H1 (cell line): Measurements from ENCODE around the gene DNAJC11. TPM values are rescaled to one million over a fixed set of nuclear protein-coding genes. Genes with fewer than 3 reads are reported as not detected.

Source experiments
- BACH1 ChIP-seq: IDR thresholded peaks from 2 replicates; pipeline ENCODE4 v1.6.1; 2012; ENCODE audit warnings: low read length, improper control_type of control experiment
- BCL11A ChIP-seq, 2 experiments: IDR thresholded peaks; one replicate each; pipeline ENCODE4 v1.6.1; 2011; ENCODE audit warnings: low read depth in 2 of 2, low read length in 2 of 2, mild to moderate bottlenecking in 2 of 2
- CREB1 ChIP-seq: IDR thresholded peaks from 2 replicates; pipeline ENCODE4 v1.6.1; 2012; ENCODE audit warnings: inconsistent platforms
- GABPA ChIP-seq: IDR thresholded peaks from 2 replicates; pipeline ENCODE4 v1.6.1; 2011; ENCODE audit warnings: mild to moderate bottlenecking, low read length, moderate library complexity, borderline replicate concordance; ENCODE audit not compliant: insufficient read depth
- GTF2F1 ChIP-seq: IDR thresholded peaks from 2 replicates; pipeline ENCODE4 v1.6.1; 2012; ENCODE audit warnings: low read depth, low read length, improper control_type of control experiment, borderline replicate concordance
- MAFK ChIP-seq: IDR thresholded peaks from 2 replicates; pipeline ENCODE4 v1.6.1; 2012; ENCODE audit warnings: low read depth, mild to moderate bottlenecking, improper control_type of control experiment, low read length
- MAX ChIP-seq: IDR thresholded peaks from 2 replicates; pipeline ENCODE4 v1.6.1; 2012; ENCODE audit warnings: inconsistent platforms
- NRF1 ChIP-seq: IDR thresholded peaks from 2 replicates; pipeline ENCODE4 v1.6.1; 2011; ENCODE audit warnings: mild to moderate bottlenecking, low read depth, low read length, improper control_type of control experiment
- POLR2A ChIP-seq, 2 experiments: IDR thresholded peaks; 1 replicate in 1 of 2; 2 replicates in 1 of 2; pipeline ENCODE4 v1.6.1; 2011; ENCODE audit warnings: low read depth in 2 of 2, low read length in 2 of 2, mild to moderate bottlenecking in 2 of 2; ENCODE audit errors: control extremely low read depth in 1 of 2
- POU5F1 ChIP-seq: IDR thresholded peaks from 2 replicates; pipeline ENCODE4 v1.6.1; 2011; ENCODE audit warnings: low read depth, mild to moderate bottlenecking, low read length, moderate library complexity
- RFX5 ChIP-seq: IDR thresholded peaks from 2 replicates; pipeline ENCODE4 v1.6.1; 2011; ENCODE audit warnings: low read depth, low read length, improper control_type of control experiment, borderline replicate concordance
- SAP30 ChIP-seq: fragments of 300-600 bp; sonication (generic); IDR thresholded peaks from 2 replicates; pipeline ENCODE4 v1.7.1; 2012; ENCODE audit warnings: low read length, moderate library complexity, mild to moderate bottlenecking, inconsistent platforms; ENCODE audit not compliant: insufficient read depth, insufficient replicate concordance
- SP1 ChIP-seq: IDR thresholded peaks from 2 replicates; pipeline ENCODE4 v1.6.1; 2011; ENCODE audit warnings: low read depth, low read length
- SRF ChIP-seq: IDR thresholded peaks from 2 replicates; pipeline ENCODE4 v1.6.1; 2011; ENCODE audit warnings: mild to moderate bottlenecking, low read depth, low read length, moderate library complexity
- TAF1 ChIP-seq: IDR thresholded peaks from 2 replicates; pipeline ENCODE4 v1.6.1; 2011; ENCODE audit warnings: mild to moderate bottlenecking, low read depth, low read length
- TAF7 ChIP-seq: optimal IDR thresholded peaks from 2 replicates; pipeline ENCODE3; 2011; ENCODE audit warnings: low read depth, mild to moderate bottlenecking, inconsistent platforms, low read length, moderate library complexity, borderline replicate concordance
- TBP ChIP-seq: IDR thresholded peaks from 2 replicates; pipeline ENCODE4 v1.6.1; 2011; ENCODE audit warnings: low read depth, low read length, improper control_type of control experiment
- TCF12 ChIP-seq: IDR thresholded peaks from 2 replicates; pipeline ENCODE4 v1.6.1; 2011; ENCODE audit warnings: low read depth, mild to moderate bottlenecking, low read length
- YY1 ChIP-seq: IDR thresholded peaks from 2 replicates; pipeline ENCODE4 v1.6.1; 2011; ENCODE audit warnings: low read depth, mild to moderate bottlenecking, low read length
- polyA plus RNA-seq, 7 experiments: library from polyadenylated mRNA; depleted of rRNA in 3 of 7; stranded (reverse) in 5 of 7; unstranded in 2 of 7; fragments of >200 nt in 5 of 7; fragments of 200-250 nt in 2 of 7; gene quantifications; 1 replicate in 5 of 7; 2 replicates in 1 of 7; 4 replicates in 1 of 7; pipeline versions ENCODE4 v1.2.1 to v1.2.3, GENCODE V29; 2011 to 2013; ENCODE audit warnings: missing spikeins in 2 of 7, mixed read lengths in 2 of 7
- total RNA-seq: library from RNA; stranded (reverse); fragmentation: NEBNext Ultra II Directional; extraction: Animal tissue kit (Norgen Biotek cat#: 25700); gene quantifications from 2 replicates; pipeline ENCODE4 v1.2.1, GENCODE V29; 2021
- TF ChIP-seq, protein P1 (sequence below): IDR thresholded peaks from 2 replicates; pipeline ENCODE4 v1.6.1; 2012; ENCODE audit warnings: low read length, inconsistent platforms
- TF ChIP-seq, protein P2 (sequence below), 3 experiments: IDR thresholded peaks; 1 replicate in 2 of 3; 2 replicates in 1 of 3; pipeline versions ENCODE4 v1.5.1 to v1.6.1; 2011; ENCODE audit warnings: low read length in 3 of 3, mild to moderate bottlenecking in 3 of 3, inconsistent platforms in 2 of 3, low read depth in 1 of 3, moderate library complexity in 1 of 3; ENCODE audit not compliant: insufficient read depth in 1 of 3; ENCODE audit errors: control extremely low read depth in 1 of 3

DNAJC11 gene
- total and polyA plus RNA-seq, 2 of the 8 experiments (the other 6 are each of a cell fraction or from before 2014, with no cell fraction given) = 43.9 to 90.9 TPM

- TF ChIP-seq GTF2F1 = peak; percentile 85; the same call in 1 of the 2 replicates
- TF ChIP-seq BACH1 = peak; percentile 57; the same call in 1 of the 2 replicates
- no peak for TF ChIP-seq BCL11A (IDR thresholded peaks at IDR 0.05; ENCODE audit: low read depth in 2 of 2, low read length in 2 of 2)
- peak; percentile 93 for TF ChIP-seq MAX
- peak; percentile 88 to 97 for TF ChIP-seq POLR2A (IDR thresholded peaks at IDR 0.05; ENCODE audit: control extremely low read depth in 1 of 2, low read depth in 2 of 2, low read length in 2 of 2)
- no peak for TF ChIP-seq SAP30
- TF ChIP-seq SP1 = no peak
- TF ChIP-seq POU5F1 = no peak
- TF ChIP-seq, protein P1, sequence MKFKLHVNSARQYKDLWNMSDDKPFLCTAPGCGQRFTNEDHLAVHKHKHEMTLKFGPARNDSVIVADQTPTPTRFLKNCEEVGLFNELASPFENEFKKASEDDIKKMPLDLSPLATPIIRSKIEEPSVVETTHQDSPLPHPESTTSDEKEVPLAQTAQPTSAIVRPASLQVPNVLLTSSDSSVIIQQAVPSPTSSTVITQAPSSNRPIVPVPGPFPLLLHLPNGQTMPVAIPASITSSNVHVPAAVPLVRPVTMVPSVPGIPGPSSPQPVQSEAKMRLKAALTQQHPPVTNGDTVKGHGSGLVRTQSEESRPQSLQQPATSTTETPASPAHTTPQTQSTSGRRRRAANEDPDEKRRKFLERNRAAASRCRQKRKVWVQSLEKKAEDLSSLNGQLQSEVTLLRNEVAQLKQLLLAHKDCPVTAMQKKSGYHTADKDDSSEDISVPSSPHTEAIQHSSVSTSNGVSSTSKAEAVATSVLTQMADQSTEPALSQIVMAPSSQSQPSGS = no peak
- peak; percentile 91 for TF ChIP-seq TAF7
- TF ChIP-seq TCF12 = no peak
- TF ChIP-seq MAFK = no peak
- peak; percentile 99 for TF ChIP-seq TAF1
- TF ChIP-seq YY1 = peak; percentile 96
- TF ChIP-seq NRF1 = 0 out of 2 replicates have a peak, but pooled peaks have one; percentile 18
- peak; percentile 92 for TF ChIP-seq TBP
- TF ChIP-seq, protein P2, sequence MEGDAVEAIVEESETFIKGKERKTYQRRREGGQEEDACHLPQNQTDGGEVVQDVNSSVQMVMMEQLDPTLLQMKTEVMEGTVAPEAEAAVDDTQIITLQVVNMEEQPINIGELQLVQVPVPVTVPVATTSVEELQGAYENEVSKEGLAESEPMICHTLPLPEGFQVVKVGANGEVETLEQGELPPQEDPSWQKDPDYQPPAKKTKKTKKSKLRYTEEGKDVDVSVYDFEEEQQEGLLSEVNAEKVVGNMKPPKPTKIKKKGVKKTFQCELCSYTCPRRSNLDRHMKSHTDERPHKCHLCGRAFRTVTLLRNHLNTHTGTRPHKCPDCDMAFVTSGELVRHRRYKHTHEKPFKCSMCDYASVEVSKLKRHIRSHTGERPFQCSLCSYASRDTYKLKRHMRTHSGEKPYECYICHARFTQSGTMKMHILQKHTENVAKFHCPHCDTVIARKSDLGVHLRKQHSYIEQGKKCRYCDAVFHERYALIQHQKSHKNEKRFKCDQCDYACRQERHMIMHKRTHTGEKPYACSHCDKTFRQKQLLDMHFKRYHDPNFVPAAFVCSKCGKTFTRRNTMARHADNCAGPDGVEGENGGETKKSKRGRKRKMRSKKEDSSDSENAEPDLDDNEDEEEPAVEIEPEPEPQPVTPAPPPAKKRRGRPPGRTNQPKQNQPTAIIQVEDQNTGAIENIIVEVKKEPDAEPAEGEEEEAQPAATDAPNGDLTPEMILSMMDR (IDR thresholded peaks at IDR 0.05; ENCODE audit: control extremely low read depth in 1 of 3, insufficient read depth in 1 of 3, low read depth in 1 of 3, low read length in 3 of 3) = peak; percentile 100
- peak; percentile 14; the same call in 1 of the 2 replicates for TF ChIP-seq SRF
- TF ChIP-seq CREB1 = peak; percentile 82
- peak; percentile 23; the same call in 1 of the 2 replicates for TF ChIP-seq GABPA
- no peak for TF ChIP-seq RFX5
Measured at GRCh38 chr1:6701437-6702153, at the start of gene DNAJC11 (continued).
